ENCODE data around the gene SPO11. TPM values are rescaled to one million over a fixed set of nuclear protein-coding genes. Genes with fewer than 3 reads are reported as not detected.

The SPO11 gene
- total RNA-seq, 1 experiment from 2014 or later = not detected

DNA sequence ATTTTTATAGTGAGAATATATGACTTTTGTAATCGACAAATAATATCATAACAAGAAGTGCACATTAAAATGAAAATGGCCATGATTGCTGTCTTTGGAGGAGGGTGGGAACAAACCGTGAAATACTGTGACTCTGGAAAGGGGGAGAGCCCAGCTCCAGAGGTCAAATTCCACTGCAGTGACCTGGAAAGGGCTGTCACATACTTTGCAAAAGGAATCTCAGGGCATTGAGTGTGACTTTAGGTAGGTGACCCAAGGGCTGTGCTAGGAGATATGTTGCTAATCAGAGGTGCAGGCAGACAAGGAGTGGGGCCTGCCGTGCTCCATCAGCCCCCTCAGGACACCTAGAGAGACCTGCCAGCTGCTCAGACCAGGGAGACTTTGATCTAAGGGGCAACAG, 35.1 kb upstream of the SPO11 start:
- peak overlapping the region; percentile 62 for H3K4me3 Mint-ChIP-seq (ENCODE audit: unreplicated experiment)

DNA sequence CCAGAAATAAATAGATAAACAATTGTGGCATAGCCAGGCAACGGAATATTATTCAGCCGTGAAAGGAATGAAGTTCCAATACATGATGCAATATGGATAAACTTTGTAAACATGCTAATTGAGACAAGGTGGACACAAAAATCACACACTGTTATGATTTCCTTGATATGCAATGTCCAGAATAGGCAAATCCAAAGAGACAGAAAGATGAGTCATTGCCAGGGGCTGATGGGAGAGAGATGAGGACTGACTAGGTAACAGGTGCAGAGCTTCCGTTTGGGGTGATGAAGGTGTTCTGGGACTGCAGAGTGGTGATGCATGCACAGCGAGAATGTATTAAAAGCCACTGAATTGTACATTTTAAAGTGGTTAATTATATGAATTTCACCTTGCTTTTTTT, 31.1 kb upstream of the SPO11 start:
- Histone ChIP-seq H3K4me1 (peaks cover 31% of the 10 kb centered on the region), H3K9me3 (no peaks in the 10 kb centered on the region), H3K36me3 (ENCODE audit: control insufficient read depth, insufficient read depth, low read length) (no peaks in the 10 kb centered on the region), H3K27me3 (replicated peaks; ENCODE audit: control insufficient read depth, insufficient read depth, low read length) (no peaks in the 10 kb centered on the region), H3K4me3 (ENCODE audit: low read depth, low read length) (no peak overlapping the region)
- no peak for DNase-seq
- CTCF ChIA-PET = no interaction called here
- H3K27ac Mint-ChIP-seq (ENCODE audit: unreplicated experiment) = no peak overlapping the region
- H3K27me3 Mint-ChIP-seq (ENCODE audit: insufficient read depth, unreplicated experiment) = no peaks in the 10 kb centered on the region
- H3K4me1 Mint-ChIP-seq (ENCODE audit: low read depth, unreplicated experiment) = peaks cover 24% of the 10 kb centered on the region
- H3K36me3 Mint-ChIP-seq (ENCODE audit: insufficient read depth, unreplicated experiment) = no peaks in the 10 kb centered on the region
- BruUV-seq (replicated peaks) = no TSS peak
- H3K9me3 Mint-ChIP-seq (ENCODE audit: unreplicated experiment) = no peaks in the 10 kb centered on the region
- H3K4me3 Mint-ChIP-seq (ENCODE audit: unreplicated experiment) = no peak overlapping the region
- POLR2A ChIA-PET = no interaction called here
- intact Hi-C loops (cut with micrococcal nuclease; ENCODE audit: unreplicated experiment) = no loop called here
- TF ChIP-seq, protein P1, sequence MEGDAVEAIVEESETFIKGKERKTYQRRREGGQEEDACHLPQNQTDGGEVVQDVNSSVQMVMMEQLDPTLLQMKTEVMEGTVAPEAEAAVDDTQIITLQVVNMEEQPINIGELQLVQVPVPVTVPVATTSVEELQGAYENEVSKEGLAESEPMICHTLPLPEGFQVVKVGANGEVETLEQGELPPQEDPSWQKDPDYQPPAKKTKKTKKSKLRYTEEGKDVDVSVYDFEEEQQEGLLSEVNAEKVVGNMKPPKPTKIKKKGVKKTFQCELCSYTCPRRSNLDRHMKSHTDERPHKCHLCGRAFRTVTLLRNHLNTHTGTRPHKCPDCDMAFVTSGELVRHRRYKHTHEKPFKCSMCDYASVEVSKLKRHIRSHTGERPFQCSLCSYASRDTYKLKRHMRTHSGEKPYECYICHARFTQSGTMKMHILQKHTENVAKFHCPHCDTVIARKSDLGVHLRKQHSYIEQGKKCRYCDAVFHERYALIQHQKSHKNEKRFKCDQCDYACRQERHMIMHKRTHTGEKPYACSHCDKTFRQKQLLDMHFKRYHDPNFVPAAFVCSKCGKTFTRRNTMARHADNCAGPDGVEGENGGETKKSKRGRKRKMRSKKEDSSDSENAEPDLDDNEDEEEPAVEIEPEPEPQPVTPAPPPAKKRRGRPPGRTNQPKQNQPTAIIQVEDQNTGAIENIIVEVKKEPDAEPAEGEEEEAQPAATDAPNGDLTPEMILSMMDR (IDR thresholded peaks at IDR 0.05; ENCODE audit: insufficient read depth in 1 of 2, low read depth in 1 of 2, low read length in 1 of 2, severe bottlenecking in 1 of 2, unreplicated experiment in 1 of 2) = no peak

More for the DNA sequence above, 35.1 kb upstream of the SPO11 start:
- POLR2A ChIA-PET = interaction anchor here (2.7 kb wide), 1 partner anchor 12 kb away, joined by 32 read pairs; no protein-coding TSS in a partner anchor
- TF ChIP-seq, protein P1 (IDR thresholded peaks at IDR 0.05; ENCODE audit: insufficient read depth in 1 of 2, low read depth in 1 of 2, low read length in 1 of 2, severe bottlenecking in 1 of 2, unreplicated experiment in 1 of 2) = no peak
- peak; percentile 86 to 92 for DNase-seq
- Histone ChIP-seq H3K36me3 (ENCODE audit: control insufficient read depth, insufficient read depth, low read length) (no peaks in the 10 kb centered on the region), H3K27me3 (replicated peaks; ENCODE audit: control insufficient read depth, insufficient read depth, low read length) (no peaks in the 10 kb centered on the region), H3K4me1 (peaks cover 62% of the 10 kb centered on the region), H3K4me3 (ENCODE audit: low read depth, low read length) (no peak overlapping the region), H3K9me3 (no peaks in the 10 kb centered on the region)
- no peaks in the 10 kb centered on the region for H3K27me3 Mint-ChIP-seq (ENCODE audit: insufficient read depth, unreplicated experiment)
- no peaks in the 10 kb centered on the region for H3K36me3 Mint-ChIP-seq (ENCODE audit: insufficient read depth, unreplicated experiment)
- H3K27ac Mint-ChIP-seq (ENCODE audit: unreplicated experiment) = peak overlapping the region; percentile 92
- no peaks in the 10 kb centered on the region for H3K9me3 Mint-ChIP-seq (ENCODE audit: unreplicated experiment)
- intact Hi-C loops (cut with micrococcal nuclease; ENCODE audit: unreplicated experiment) = loop anchor here (1.0 kb wide), 3 partner anchors 12 to 38 kb away; no protein-coding TSS in a partner anchor
- CTCF ChIA-PET = interaction anchor here (0.6 to 4.8 kb wide), 5 partner anchors 11 to 138 kb away, joined by 3 to 17 read pairs (median 5); partner anchors contain the start of gene SPO11
- no TSS peak for BruUV-seq (replicated peaks)
- peaks cover 45% of the 10 kb centered on the region for H3K4me1 Mint-ChIP-seq (ENCODE audit: low read depth, unreplicated experiment)

DNA sequence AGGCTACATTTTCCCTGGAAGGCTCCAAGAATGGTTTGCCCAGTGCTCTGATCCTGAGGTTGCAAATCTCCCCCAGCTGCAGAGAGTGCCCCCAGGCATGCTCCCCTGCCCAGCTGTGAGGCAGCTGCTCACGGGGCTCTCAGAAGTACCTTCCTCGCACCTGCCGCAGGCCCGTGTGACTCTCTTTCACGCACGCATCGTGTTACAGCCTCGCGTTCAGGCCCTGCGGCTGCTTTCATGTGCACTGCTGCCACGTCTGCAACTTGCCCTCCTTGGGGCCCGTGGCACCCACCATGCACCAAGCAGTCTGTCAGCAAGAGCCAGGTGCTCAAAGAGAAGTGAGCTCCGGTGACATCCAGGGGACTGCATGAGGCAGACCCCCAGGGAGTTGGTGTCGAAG, 28.6 kb upstream of the SPO11 start:
- Mint-ChIP-seq H3K27me3 (ENCODE audit: insufficient read depth, unreplicated experiment) (no peaks in the 10 kb centered on the region), H3K4me1 (ENCODE audit: low read depth, unreplicated experiment) (peaks cover 23% of the 10 kb centered on the region), H3K4me3 (ENCODE audit: unreplicated experiment) (no peak overlapping the region), H3K27ac (ENCODE audit: unreplicated experiment) (no peak overlapping the region), H3K36me3 (ENCODE audit: insufficient read depth, unreplicated experiment) (no peaks in the 10 kb centered on the region), H3K9me3 (ENCODE audit: unreplicated experiment) (no peaks in the 10 kb centered on the region)
- DNase-seq = no peak
- Histone ChIP-seq H3K9me3 (no peaks in the 10 kb centered on the region), H3K4me1 (peaks cover 28% of the 10 kb centered on the region), H3K36me3 (ENCODE audit: control insufficient read depth, insufficient read depth, low read length) (no peaks in the 10 kb centered on the region), H3K4me3 (ENCODE audit: low read depth, low read length) (no peak overlapping the region), H3K27me3 (replicated peaks; ENCODE audit: control insufficient read depth, insufficient read depth, low read length) (no peaks in the 10 kb centered on the region)
- TF ChIP-seq, protein P1 (IDR thresholded peaks at IDR 0.05; ENCODE audit: insufficient read depth in 1 of 2, low read depth in 1 of 2, low read length in 1 of 2, severe bottlenecking in 1 of 2, unreplicated experiment in 1 of 2) = no peak
- ChIA-PET CTCF (no interaction called here), POLR2A (no interaction called here)
- no TSS peak for BruUV-seq (replicated peaks)
- intact Hi-C loops (cut with micrococcal nuclease; ENCODE audit: unreplicated experiment) = no loop called here

All from Caco-2 (cell line).